Mesenchymal stem cell (in vitro differentiated cells and primary cell): ENCODE results near the gene DLEC1.
"Not testable (repeated sequence)": the region's sequence is repeated elsewhere in the genome, so short reads cannot be mapped to it uniquely, and the experiment has no call there.

Experiments
- DNase-seq: peaks from one replicate; pipeline ENCODE4 v3.0.0-alpha.2; 2013
- H2AFZ ChIP-seq: one replicate; pipeline ENCODE4 v1.6.1; 2013; ENCODE audit warnings: low read depth, mild to moderate bottlenecking, control low read depth, inconsistent platforms, low read length, moderate library complexity
- H2AK5ac ChIP-seq: 2 replicates; pipeline ENCODE4 v1.6.1; 2013; ENCODE audit warnings: low read length, moderate library complexity, mild to moderate bottlenecking, inconsistent platforms; ENCODE audit not compliant: severe bottlenecking
- H2BK120ac ChIP-seq: one replicate; pipeline ENCODE4 v1.6.1; 2013; ENCODE audit warnings: low read depth, mild to moderate bottlenecking, inconsistent platforms, low read length, moderate library complexity
- H2BK12ac ChIP-seq, 2 experiments: one replicate each; pipeline ENCODE4 v1.6.1; 2013; ENCODE audit warnings: inconsistent platforms in 2 of 2, low read length in 2 of 2, mild to moderate bottlenecking in 2 of 2, moderate library complexity in 2 of 2, control low read depth in 1 of 2
- H2BK15ac ChIP-seq: one replicate; pipeline ENCODE4 v1.6.1; 2013; ENCODE audit warnings: mild to moderate bottlenecking, low read depth, inconsistent platforms; ENCODE audit not compliant: poor library complexity, severe bottlenecking
- H2BK5ac ChIP-seq: 2 replicates; pipeline ENCODE4 v1.6.1; 2013; ENCODE audit warnings: low read depth, mild to moderate bottlenecking, low read length, control low read depth, inconsistent platforms; ENCODE audit not compliant: poor library complexity, severe bottlenecking
- H3K14ac ChIP-seq, 2 experiments: one replicate each; pipeline ENCODE4 v1.6.1; 2013; ENCODE audit warnings: inconsistent platforms in 2 of 2, low read length in 2 of 2, control low read depth in 1 of 2, mild to moderate bottlenecking in 1 of 2, moderate library complexity in 1 of 2
- H3K18ac ChIP-seq, 2 experiments: one replicate each; pipeline ENCODE4 v1.6.1; 2013; ENCODE audit warnings: inconsistent platforms in 2 of 2, low read length in 2 of 2, control low read depth in 1 of 2, low read depth in 1 of 2, mild to moderate bottlenecking in 1 of 2
- H3K23ac ChIP-seq, 2 experiments: one replicate each; pipeline ENCODE4 v1.6.1; 2013; ENCODE audit warnings: inconsistent platforms in 2 of 2, low read length in 2 of 2, mild to moderate bottlenecking in 2 of 2, moderate library complexity in 2 of 2, control low read depth in 1 of 2
- H3K27ac ChIP-seq: 2 replicates; pipeline ENCODE4 v1.5.1; 2013; ENCODE audit warnings: mild to moderate bottlenecking, moderate library complexity, low read length, control low read depth, inconsistent platforms; ENCODE audit not compliant: poor library complexity, severe bottlenecking
- H3K27me3 ChIP-seq, 2 experiments: 2 replicates each; pipeline versions ENCODE4 v1.6.1 to v1.7.0; 2013; ENCODE audit warnings: low read length in 2 of 2, mild to moderate bottlenecking in 2 of 2, moderate library complexity in 2 of 2, control low read depth in 1 of 2, inconsistent platforms in 1 of 2; ENCODE audit not compliant: control insufficient read depth in 1 of 2, insufficient read depth in 1 of 2
- H3K36me3 ChIP-seq, 2 experiments: 2 replicates each; pipeline versions ENCODE4 v1.6.1 to v1.7.0; 2013; ENCODE audit warnings: low read length in 2 of 2, control low read depth in 1 of 2, inconsistent platforms in 1 of 2, low read depth in 1 of 2, mild to moderate bottlenecking in 1 of 2; ENCODE audit not compliant: insufficient read depth in 2 of 2, control insufficient read depth in 1 of 2
- H3K4ac ChIP-seq, 2 experiments: one replicate each; pipeline ENCODE4 v1.6.1; 2013; ENCODE audit warnings: inconsistent platforms in 2 of 2, low read length in 2 of 2, mild to moderate bottlenecking in 2 of 2, moderate library complexity in 2 of 2, control low read depth in 1 of 2, low read depth in 1 of 2
- H3K4me1 ChIP-seq: 2 replicates; pipeline ENCODE4 v1.6.1; 2013; ENCODE audit warnings: low read depth, low read length, control low read depth; ENCODE audit not compliant: control insufficient read depth, insufficient read depth
- H3K4me2 ChIP-seq: 2 replicates; pipeline ENCODE4 v1.6.1; 2013; ENCODE audit warnings: low read length, mild to moderate bottlenecking, inconsistent platforms; ENCODE audit not compliant: poor library complexity, severe bottlenecking
- H3K4me3 ChIP-seq, 2 experiments: 2 replicates each; pipeline versions ENCODE4 v1.5.1 to v1.7.0; 2013; ENCODE audit warnings: low read length in 2 of 2, mild to moderate bottlenecking in 2 of 2, control low read depth in 1 of 2, low read depth in 1 of 2; ENCODE audit not compliant: insufficient read depth in 1 of 2
- H3K79me1 ChIP-seq: replicated peaks from 2 replicates; pipeline ENCODE4 v1.6.1; 2013; ENCODE audit warnings: mild to moderate bottlenecking, control low read depth, low read length, inconsistent platforms; ENCODE audit not compliant: poor library complexity, severe bottlenecking
- H3K9ac ChIP-seq: 2 replicates; pipeline ENCODE4 v1.7.0; 2013; ENCODE audit warnings: mild to moderate bottlenecking, low read length, moderate library complexity
- H3K9me3 ChIP-seq: 2 replicates; pipeline ENCODE4 v1.7.0; 2013; ENCODE audit warnings: mild to moderate bottlenecking, low read length; ENCODE audit not compliant: control insufficient read depth
- H4K8ac ChIP-seq: one replicate; pipeline ENCODE4 v1.6.1; 2013; ENCODE audit warnings: inconsistent platforms, mild to moderate bottlenecking, low read length, moderate library complexity
- H4K91ac ChIP-seq: one replicate; pipeline ENCODE4 v1.6.1; 2013; ENCODE audit warnings: mild to moderate bottlenecking, low read length, inconsistent platforms
- WGBS: methylation state at CpG from one replicate; pipeline ENCODE4 v1.1.7; 2013; ENCODE audit warnings: mixed read lengths; 5-methylcytosine and 5-hydroxymethylcytosine counted together

The DLEC1 gene

GRCh38 chr3:38131621-38132369 is 92.8 kb downstream of the DLEC1 start:
- 76% methylated on average over 6 of the region's 6 CpGs for WGBS
- H3K4me2 ChIP-seq: no peak overlapping the region
- peak; percentile 41 for DNase-seq

DNA sequence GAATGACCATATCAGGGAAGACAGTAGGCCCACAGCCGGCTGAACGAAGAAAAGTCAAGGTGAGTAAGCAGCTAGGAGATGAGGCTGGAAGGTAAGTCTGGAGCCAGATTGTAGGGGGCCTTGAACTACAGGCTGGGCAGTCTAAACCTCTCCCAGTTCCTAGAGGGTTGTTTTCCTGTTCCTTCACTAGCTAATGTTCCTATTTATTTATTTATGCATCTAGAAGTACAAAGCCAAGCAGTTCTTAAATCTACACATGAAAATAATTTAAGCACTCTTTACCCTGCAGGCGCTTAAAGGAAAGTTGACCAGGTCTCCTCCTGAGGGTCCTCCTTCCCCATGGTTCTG is 94.2 kb downstream of the DLEC1 start:
- Histone ChIP-seq H3K9ac (no peak overlapping the region), H3K23ac (no peak overlapping the region), H2BK15ac (no peak overlapping the region), H2BK120ac (no peak overlapping the region), H3K27me3 (no peaks in the 10 kb centered on the region), H3K79me1 (peaks cover 46% of the 10 kb centered on the region), H3K9me3 (no peaks in the 10 kb centered on the region), H3K4me3 (no peak overlapping the region), H3K27ac (no peak overlapping the region), H2AFZ (no peak overlapping the region), H3K4me1 (peaks cover 11% of the 10 kb centered on the region), H2BK12ac (no peak overlapping the region), H3K36me3 (peaks cover 50 to 71% of the 10 kb centered on the region in 2 experiments), H3K14ac (no peak overlapping the region), H3K18ac (no peak overlapping the region), H3K4me2 (no peak overlapping the region), H4K91ac (no peak overlapping the region), H4K8ac (no peak overlapping the region), H2AK5ac (no peak overlapping the region), H3K4ac (no peak overlapping the region), H2BK5ac (no peak overlapping the region)
- 97% methylated on average over 3 of the region's 3 CpGs for WGBS
- no peak for DNase-seq

More at GRCh38 chr3:38131621-38132369, 92.8 kb downstream of the DLEC1 start:
- Histone ChIP-seq H3K23ac (no peak overlapping the region), H3K79me1 (peaks cover 49% of the 10 kb centered on the region), H3K4ac (no peak overlapping the region), H3K27me3 (no peaks in the 10 kb centered on the region), H2AK5ac (no peak overlapping the region), H3K27ac (no peak overlapping the region), H3K4me1 (peaks cover 5% of the 10 kb centered on the region), H3K9ac (no peak overlapping the region), H2BK15ac (no peak overlapping the region), H3K14ac (no peak overlapping the region), H2BK5ac (no peak overlapping the region), H4K8ac (no peak overlapping the region), H3K36me3 (peaks cover 62 to 85% of the 10 kb centered on the region in 2 experiments), H2BK12ac (no peak overlapping the region), H2BK120ac (no peak overlapping the region), H2AFZ (no peak overlapping the region), H3K4me3 (no peak overlapping the region), H3K18ac (no peak overlapping the region), H4K91ac (no peak overlapping the region), H3K9me3 (no peaks in the 10 kb centered on the region)

- Histone ChIP-seq H2BK12ac (no peak overlapping the region), H2BK5ac (no peak overlapping the region), H3K18ac (no peak overlapping the region), H2AK5ac (no peak overlapping the region), H2AFZ (no peak overlapping the region), H3K9ac (no peak overlapping the region), H3K36me3 (peaks cover 46 to 66% of the 10 kb centered on the region in 2 experiments), H3K4me2 (no peak overlapping the region), H3K4me1 (peaks cover 13% of the 10 kb centered on the region), H2BK15ac (no peak overlapping the region), H3K79me1 (peaks cover 44% of the 10 kb centered on the region), H4K91ac (no peak overlapping the region), H3K14ac (no peak overlapping the region), H3K27ac (no peak overlapping the region), H2BK120ac (no peak overlapping the region), H3K4me3 (no peak overlapping the region), H3K23ac (no peak overlapping the region), H3K4ac (no peak overlapping the region), H3K9me3 (no peaks in the 10 kb centered on the region), H4K8ac (no peak overlapping the region), H3K27me3 (no peaks in the 10 kb centered on the region)
- 92% methylated on average over 10 of the region's 10 CpGs for WGBS
- DNase-seq: no peak
These were observed 94.8 kb downstream of the DLEC1 start for GRCh38 chr3:38133557-38134405.

DNA sequence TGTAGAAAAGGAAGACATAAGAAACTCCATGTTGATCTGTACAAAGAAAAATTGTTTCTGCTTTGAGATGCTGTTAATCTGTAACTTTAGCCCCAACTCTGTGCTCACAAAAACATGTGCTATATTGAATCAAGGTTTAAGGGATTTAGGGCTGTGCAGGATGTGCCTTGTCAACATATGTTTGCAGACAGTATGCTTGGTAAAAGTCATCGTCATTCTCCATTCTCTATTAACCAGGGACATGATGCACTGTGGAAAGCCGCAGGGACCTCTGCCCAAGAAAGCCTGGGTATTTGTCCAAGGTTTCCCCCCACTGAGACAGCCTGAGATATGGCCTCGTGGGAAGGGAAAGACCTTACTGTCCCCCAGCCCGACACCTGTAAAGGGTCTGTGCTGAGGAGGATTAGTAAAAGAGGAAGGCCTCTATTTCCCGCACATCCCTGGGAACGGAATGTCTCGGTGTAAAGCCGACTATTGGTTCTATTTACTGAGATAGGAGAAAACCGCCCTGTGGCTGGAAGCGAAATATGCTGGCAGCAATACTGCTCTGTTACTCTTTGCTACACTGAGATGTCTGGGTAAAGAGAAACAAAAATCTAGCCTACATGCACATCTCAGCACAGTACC is 95.6 kb downstream of the DLEC1 start:
- not testable (repeated sequence) for H3K27ac ChIP-seq, H2AK5ac ChIP-seq, H4K91ac ChIP-seq, H3K14ac ChIP-seq, DNase-seq, H3K9me3 ChIP-seq, H2BK12ac ChIP-seq, H2BK5ac ChIP-seq, H2AFZ ChIP-seq, H3K4me2 ChIP-seq, H4K8ac ChIP-seq, H3K4ac ChIP-seq, H3K27me3 ChIP-seq, H3K9ac ChIP-seq, H2BK15ac ChIP-seq, H2BK120ac ChIP-seq, H3K23ac ChIP-seq, H3K4me3 ChIP-seq, H3K18ac ChIP-seq
- H3K4me1 ChIP-seq: peaks cover 19% of the 10 kb centered on the region
- peaks cover 44% of the 10 kb centered on the region for H3K79me1 ChIP-seq
- 98% methylated on average over 10 of the region's 10 CpGs for WGBS
- H3K36me3 ChIP-seq: peaks cover 37 to 58% of the 10 kb centered on the region in 2 experiments
